Measurements from ENCODE around the gene CCDC177.
"Not testable (repeated sequence)": the region's sequence is repeated elsewhere in the genome, so short reads cannot be mapped to it uniquely, and the experiment has no call there.

Gene CCDC177

DNA sequence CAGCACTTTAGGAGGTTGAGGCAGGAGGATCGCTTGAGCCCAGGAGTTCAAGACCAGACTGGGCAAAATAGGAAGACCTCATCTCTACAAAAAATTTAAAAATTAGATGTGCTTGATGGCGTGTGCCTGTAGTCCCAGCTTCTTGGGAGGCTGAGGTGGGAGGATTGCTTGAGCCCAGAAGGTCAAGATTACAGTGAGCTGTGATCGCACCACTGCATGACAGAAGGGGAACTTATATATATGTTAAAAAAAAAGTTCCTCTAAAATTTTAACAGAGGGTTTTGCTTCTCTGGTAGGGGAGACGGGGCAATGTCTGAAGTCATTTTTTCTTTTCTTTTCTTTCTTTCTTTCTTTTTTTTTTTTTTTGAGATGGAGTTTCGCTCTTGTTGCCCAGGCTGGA, 24.8 kb upstream of the CCDC177 start:
- DNase-seq, result not testable (repeated sequence)

DNA sequence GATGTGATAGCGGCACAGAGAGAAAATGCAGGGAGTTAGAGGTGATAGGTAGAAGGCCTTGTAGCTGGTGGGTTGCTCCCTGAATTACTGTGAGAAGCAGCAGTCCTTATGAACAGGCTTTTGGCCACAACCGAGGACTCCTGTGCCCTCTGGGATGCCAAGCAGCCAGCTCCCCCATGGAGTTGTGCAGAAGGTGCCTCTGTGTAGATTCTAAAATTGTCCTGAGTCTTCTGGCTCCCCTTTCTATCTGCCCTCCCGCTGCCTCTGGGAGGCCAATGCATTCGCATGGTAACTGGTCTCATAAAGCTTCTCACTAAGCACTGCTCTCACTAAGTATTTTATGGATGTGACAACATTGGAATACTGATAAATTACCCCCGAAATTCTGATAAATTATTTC, 20.7 kb upstream of the CCDC177 start:
- no peak for DNase-seq

DNA sequence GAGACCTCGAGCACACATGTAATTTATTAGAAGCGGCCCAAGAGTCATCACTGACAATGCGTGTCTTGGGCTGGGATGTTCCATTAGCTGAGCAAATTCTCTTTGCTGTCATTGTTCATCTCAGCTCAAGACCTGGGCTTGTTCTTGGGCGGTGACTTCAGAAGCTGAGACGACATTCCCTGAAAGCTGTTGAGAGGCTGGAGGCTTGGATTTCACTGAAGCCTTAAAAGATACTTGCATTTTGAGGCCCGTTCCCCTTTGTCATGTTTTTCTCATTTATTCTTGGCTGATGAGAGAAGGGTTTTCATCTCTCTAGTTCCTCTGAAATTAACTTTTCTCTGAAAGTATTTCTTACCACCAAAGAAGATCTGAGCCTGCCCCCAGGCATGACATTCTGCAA, 20.2 kb upstream of the CCDC177 start:
- peak; percentile 17 for DNase-seq

DNA sequence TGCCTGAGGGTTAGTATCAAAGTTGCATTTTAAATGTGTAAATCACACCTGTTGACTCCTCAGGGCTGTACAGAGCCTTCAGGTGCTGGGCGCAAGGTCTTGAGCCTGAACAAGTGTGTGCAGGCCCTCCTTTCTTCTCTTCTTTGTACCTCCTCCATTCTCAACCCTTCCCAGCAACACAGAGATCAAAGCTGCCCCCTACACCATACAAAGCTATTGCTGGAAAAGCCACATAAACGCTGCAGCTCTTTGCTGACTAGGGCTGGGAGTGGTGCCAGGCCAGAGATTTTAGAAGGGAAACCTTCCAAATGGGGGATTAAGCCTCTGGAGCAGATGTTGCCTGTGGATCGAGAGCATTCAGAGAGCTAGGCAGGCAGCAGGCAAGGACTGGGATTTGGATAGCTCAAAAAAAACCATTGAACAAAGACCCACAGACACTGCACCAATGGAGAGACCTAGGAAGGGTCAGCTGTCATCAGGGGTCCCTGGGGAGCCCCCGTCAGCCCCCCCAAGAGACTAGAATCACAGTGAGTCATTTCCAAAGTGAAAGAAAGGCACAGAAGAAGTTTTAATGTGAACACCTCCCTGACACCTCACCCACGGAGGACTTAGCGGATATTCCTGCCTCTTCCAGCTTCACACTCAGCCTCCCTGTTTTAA, 18.5 kb upstream of the CCDC177 start:
- peak; percentile 79 for DNase-seq

DNA sequence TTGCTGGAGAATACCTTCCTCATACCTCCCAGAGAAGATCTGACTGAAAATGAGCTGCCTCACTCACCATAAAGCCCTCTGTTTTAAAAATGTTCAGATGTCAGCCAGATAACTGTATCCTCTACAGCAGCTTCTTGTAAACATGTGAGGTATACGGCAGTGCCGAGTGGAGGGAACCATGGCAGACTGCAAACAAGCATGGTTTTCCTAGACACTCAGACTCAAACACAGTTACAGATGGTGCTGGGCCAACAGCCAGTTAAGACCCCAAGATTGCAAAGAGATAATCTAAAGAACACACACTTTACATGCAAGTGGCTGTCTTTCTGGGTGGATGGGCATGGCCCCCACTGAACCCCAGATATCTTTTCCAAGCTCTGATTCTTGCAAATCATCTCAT, 16.6 kb upstream of the CCDC177 start:
- no peak for DNase-seq

DNA sequence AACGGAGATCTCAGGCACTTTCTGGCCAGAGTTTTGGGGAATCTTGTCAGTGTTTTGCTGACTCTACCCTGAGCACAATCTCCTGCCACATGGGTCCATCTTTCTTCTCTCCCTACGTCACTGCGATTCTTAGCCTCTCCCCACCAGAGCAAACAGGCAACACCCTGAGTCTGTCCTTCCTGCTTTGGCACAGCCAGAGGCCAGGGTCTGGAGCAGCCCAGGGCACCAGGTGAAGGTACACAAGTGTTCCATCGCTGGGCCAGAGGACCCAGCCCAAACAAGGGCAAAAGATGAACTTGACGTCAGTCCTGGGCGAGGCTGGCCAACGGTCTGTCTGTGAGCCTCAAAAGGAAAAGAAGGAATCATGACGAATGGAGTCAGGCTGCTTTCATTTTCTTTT, 12.7 kb upstream of the CCDC177 start:
- no peak for DNase-seq

DNA sequence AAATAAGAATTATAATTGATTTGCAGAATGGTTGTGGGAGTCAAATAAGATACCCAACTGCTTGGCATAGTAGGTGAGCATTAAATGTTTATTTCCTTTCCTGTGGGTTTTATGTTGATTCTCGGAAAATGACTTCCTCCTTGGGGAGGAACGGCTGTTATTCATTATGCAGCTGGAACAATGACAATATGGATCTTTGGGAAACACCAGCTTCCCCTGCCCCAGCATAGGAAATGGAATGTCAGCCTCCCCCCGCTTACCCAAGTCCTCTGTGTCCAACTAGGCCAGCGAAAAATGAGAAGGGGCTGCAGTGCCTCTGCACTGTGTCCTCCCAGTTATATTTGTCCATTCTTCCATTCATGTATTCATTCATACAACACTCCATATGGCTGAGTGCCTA, 11.7 kb upstream of the CCDC177 start:
- DNase-seq, result peak; percentile 51

DNA sequence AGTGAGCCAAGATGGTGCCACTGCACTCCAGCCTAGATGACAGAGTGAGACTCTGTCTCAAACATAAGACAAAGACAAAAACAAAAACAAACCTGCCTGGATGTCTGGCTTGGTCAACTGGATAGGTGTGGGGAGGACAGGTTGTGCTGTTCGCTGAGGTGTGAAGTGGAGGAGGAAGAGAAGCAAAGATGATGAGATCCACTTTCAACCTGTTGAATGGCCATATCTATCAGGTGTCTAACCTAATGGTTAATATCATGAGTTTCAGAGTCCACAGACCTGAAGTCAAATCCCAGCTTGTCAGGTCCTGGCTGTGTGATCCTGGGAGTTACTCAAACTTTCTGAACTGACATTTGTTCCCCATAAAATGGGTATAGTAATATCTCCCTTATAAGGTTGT, 9.7 kb upstream of the CCDC177 start:
- DNase-seq, result no peak

DNA sequence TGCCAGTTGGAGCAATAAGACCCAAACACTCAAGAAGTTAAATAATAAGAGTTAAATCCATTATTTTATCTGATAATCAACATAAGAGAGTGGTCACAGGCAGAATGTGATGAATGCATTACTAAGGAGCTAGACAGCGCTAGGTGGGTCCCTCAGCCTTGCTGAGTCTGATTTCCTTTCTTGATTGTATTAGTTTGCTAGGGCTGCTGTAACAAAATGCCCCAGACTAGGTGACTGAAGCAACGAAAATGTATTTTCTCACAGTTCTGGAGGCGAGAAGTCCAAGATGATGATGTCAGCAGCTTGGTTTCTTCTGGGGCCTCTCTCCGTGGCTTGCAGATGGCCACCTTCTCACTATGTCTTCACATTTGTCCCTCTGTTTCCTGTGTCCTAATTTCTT, 8.2 kb upstream of the CCDC177 start:
- DNase-seq, result no peak

DNA sequence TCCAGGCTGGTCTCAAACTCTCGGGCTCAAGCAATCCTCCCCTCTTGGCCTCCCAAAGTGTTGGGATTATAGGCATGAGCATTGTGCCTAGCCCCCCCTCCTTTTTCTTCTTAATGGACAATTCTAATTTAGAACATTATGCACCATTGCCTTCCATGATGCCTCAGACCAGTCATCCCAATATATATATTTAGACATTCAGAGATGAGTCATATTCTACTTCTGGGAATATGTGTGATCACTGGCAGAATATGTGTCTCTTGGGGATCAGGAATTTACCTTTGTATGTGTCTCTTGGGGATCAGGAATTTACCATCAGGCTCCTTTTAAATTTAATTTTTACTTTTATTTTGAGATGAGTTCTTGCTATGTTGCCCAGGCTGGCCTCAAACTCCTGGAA, 7.5 kb upstream of the CCDC177 start:
- DNase-seq, result peak; percentile 51

DNA sequence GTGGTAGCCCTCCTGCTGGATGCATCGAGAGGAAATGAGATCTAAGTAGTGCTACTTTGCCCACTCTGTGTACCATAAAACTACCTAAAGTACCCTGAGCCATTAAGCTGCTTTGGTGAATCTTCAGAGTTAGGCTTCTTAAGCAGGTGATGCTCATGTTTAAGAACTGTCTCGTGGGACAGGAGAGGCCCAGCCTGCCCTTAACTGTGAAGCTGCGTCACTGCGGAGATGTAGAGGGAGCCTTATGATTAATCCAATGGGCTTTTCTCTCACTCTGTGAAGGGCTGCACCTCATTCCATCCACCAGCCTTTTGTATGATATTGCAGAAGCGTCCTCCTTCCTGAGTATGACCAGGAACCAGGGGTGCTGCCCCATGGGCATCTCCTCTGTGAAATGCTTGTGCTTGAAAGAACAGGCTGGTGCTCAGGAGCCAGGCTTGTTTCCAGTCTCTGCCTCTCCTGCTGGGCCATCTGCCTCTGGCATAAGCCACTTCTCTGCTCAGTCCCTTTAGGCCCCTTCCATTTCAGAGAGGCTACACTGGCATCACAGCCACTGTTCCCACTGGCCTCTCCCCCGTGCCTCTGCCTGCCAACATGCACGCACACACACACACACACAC, 6.8 kb upstream of the CCDC177 start:
- no peak for DNase-seq

DNA sequence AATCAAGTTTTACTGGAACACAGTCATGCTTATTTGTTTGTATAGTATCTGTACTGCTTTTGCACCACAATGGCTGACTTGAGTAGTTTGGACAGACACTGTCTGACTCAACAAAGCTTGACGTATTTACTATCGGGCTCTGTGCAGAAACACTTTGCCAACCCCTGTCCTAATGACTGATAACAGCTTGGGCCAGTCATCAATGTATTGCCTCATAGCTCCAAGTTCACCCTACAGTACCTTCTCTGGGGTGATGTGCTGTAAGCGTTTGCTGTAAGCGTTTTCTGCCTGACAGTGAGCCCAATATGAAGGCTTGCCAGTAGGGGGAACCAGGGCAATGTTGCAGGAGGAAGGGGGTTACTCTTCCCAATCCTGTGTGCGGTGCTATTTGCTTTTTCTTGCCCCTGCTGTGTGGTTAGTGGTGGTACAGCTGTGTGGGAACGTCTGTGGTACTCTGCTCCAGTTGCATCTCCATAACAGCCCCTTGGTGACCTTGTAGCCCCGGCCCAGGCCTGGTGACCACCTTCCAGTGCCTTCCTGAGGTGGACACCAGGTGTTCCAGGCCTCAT, 5.4 kb upstream of the CCDC177 start:
- DNase-seq, result peak; percentile 56

DNA sequence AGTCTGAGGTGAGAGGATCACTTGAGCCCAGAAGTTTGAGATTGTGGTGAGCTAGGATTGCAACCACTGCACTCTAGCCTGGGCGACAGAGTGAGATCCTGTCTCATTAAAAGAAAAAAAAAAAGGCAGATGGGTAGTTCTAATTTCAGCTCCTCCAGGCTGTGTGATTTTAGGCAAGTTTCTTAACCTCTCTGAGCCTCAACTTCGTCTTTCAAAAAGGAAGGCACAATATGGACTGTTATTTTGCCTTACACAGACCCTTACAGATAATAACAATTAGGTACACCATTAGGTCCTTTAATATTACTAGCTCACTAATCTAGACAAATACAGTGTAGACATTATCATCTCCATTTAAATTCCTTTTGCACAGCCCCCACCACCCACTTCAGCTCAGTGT, 4.8 kb upstream of the CCDC177 start:
- no peak for DNase-seq

DNA sequence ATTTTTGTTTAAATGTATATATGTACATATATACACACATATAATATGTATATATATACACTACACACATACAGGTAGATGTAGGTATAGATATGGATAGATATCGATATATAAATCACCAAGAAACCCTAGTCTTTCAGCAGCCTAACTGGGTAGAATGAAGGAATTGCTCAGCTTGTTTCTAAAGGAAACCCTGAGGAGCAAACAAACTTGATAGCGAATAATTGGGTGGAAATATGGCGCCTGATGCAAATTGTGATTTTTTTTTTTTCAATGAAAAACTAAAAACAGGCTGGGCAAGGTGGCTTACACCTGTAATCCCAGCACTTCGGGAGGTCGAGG, 254 bp upstream of the CCDC177 start:
- no peak for DNase-seq

DNA sequence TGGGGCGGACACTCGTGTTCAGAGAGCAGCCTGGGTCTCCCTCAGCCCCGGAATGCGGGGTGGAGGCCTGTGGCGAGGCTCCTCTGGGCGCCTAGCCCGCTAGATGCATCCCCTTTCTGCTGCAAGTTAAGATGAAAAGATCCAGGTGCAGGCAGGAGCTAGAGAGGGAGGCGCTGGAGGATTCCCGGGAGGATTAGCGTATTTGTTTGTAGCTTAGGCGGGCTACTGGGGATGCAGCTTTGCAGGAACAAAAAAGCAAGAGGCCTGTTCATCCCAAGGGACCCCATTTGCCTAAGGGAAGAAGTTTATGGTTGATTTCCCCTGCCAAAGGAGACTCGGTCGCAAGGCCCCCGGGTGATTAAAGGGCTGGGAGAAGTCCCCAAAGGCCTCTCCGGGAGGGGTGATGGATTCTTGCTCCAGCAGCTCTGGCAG, 824 bp downstream of the CCDC177 start:
- DNase-seq, result no peak

DNA sequence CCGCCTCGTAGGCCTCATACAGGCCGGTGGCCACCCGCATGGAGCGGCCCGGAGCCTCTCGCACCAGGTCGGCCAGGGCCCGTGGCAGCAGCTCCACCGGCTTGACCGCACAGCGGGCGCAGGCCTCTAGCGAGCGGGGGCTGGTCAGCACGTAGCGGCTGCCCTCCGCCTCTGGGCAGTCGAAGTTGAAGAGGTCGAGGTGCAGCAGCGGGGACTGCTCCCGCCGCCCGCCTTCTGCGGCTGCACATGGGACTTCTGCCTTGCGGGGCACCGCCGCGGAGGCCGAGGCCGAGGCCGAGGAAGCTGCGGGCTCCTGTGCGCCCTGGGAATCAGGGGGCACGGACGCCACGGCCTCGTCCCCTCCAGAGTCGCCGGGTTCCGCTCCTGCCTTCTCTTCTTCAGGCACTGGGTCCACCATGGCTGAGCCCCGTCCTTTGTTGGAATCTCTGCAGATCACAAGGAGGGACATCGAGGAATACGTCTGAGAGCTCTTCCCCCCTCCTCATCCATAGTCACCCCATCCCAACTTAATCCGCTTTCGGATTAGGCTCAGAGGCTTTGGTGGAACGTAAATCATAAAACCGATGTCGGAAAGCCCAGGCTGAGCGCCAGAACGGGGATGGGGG, 1.4 kb downstream of the CCDC177 start:
- DNase-seq, result no peak

DNA sequence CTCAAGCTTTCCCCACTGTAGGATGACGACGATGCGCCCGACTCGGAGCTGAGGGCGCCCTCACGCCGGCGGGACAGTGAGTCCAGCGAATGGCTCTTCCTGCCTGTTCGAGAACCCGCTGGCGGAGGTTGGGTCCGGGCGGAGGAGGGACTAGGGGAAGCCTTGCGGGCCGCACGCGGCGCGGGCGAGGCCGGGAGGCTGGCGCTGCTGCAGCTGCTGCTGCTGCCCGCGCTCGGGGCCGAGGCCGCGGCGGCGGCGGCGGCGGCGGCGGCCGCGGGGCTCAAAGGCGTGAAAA, 1.9 kb downstream of the CCDC177 start:
- no peak for DNase-seq

DNA sequence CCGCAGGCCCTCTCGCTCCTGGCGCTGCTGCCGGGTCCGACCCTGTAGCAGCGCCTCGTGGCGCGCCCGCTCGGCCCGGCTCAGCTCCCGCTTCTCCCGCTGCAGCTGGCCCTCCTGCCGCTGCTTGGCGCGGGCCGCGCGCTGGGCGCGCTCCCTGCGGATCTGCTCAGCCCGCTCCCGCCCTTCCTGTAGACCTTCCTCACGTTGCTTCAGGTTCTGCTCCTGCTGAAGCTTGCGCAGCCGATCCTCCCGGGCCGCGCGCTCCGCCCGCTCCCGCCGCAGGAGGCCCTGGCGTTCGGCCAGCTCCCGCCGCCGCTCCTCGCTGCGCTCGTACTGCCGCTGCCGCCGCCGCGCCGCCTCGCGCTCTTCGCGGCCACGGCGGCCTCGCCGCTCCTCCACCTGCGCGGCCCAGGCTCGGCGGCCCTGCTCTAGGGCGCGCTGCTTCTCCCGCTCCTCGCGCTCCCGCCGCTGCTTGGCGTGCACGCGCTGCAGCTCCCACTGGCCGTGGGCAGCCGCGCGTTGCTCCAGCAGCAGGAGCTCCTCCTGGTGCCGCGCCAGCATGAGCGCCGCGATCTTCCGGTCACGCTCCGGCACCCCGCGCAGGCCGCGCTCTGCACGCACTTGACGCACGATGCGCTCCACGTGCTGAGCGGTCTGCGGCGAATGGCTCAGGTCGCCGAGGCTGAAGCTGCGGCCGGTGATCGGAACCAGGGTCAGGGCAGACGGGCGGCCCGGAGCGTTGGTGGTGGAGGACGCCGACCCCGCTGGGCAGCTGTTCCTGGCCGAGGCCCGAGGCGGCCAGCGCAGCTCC, 2.4 kb downstream of the CCDC177 start:
- peak; percentile 25 for DNase-seq

DNA sequence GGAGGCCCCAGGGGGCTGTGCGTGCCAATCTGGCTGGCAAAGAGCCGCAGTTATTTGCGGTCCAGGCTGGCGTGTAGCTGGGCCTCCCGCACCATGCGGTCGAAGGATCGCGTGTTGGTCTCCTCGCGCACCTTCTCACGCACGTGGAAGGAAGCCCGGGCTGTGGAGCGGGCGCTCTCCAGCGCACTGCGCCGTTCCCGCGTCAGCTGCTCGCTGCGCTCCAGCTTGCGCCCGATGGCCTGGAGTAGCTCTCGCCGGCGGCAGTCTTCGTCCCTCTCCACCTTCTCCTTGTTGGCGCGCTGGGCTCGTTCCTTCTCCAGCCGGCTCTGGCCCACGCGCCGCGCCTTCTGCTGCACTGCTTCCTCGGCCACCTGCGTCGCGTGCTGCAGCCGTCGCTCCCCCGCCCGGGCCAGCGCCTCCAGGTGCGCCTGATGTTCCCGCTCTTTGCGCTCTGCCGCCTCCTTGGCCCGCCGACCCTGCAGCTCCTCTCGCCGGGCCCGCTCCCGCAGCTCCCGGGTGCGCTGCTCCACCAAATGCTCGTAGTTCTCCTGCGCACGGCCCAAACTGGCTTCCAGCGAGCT, 3.1 kb downstream of the CCDC177 start:
- DNase-seq, result no peak

DNA sequence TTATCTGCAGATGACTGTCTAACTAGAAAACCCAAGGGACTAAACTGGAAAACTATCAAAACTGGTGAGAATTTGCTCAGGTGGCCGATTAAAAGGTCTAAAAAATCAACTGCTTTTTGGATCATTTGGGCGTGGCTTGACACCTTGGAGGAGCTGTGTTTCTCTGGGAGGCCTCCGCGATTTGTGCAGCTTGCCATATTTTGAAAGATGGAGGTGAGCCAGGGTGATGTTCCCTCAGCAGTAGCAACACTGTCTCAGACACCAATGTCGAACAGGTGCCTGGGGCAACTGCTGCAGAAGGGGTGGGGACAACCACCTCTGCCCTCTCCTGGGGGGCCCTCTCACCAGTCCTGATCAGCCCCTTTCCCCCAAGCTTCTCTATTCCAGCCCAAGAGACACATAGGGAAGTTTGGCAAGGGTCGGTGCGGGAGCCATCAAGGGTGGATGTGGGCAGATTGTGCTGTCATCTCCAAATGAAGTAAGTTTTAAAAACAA, 3.8 kb downstream of the CCDC177 start:
- no peak for DNase-seq

DNA sequence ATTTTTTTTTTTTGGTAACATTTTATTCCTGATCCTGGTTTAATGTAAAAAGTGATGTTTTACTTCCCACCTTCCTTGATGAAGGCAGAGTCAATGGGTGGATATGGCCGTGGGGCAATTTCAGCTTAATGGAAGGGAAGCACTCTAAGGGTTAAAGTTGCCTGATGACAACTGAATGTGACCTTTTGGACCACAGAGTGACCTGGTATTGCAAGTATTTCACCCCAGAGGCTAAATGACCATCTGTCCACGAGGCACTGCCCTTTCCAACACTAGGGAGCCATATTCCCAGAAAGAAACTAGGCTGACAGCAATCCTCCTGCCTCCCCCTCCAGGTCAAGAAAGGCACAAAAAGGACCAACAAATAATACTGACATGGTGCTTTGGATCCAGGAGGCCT, 4.8 kb downstream of the CCDC177 start:
- no peak for DNase-seq

DNA sequence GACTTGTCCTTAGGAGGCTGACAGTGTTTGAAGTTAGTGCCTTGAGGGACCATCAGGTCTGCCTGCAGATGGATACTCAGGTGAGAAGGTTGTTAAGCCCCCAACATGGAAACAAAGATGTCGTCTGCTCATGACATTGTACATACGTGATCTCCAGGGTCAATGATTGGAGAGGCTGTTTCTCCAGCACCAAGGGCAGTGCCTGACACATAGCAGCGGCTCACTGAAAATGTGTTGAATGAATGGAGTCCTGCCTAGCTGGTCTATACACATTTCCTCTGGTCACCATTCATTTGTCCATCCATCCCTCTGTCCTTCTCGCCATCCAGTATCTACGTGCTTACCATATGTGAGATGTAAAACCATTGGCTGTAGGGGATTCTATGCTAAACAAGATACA, 7.1 kb downstream of the CCDC177 start:
- DNase-seq, result no peak

DNA sequence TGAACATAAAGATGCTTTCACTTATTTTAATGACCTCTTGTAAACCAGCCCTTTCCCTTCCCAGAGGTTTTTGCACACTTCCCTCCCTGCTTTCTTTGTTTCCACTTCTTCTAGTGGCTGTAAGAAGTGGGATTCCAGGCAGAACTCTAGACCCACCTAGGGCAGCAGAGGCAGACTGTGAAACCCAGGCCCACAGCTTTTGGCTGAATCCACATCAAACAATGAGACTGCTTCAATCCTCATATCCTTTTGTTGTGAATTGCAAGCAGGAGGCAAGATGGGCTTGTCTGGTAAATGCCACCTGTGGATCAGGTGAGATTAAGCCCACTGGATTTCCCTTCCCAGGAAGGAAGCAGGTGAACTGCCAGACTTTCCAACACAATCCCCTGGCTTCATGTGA, 12.8 kb downstream of the CCDC177 start:
- no peak for DNase-seq

Data from fibroblast of skin of scalp (primary cell).